Stimulated activated CD4-positive, alpha-beta T cell treated with anti-CD3 and anti-CD28 coated beads, TNF-alpha, amount 100 ng/mL, for 1 hour (primary cell): ENCODE results near the gene SIGLEC12.
"Not testable (repeated sequence)": the region's sequence is repeated elsewhere in the genome, so short reads cannot be mapped to it uniquely, and the experiment has no call there.

Experiments
- DNase-seq, 3 donors: peaks; one replicate each; pipeline ENCODE4 v3.0.0-alpha.2; 2020; ENCODE audit warnings: low read depth in 3 of 3, low spot score in 1 of 3

SIGLEC12 gene

GRCh38 chr19:51524666-51525264, 23.2 kb upstream of the SIGLEC12 start:
- no peak for DNase-seq

DNA sequence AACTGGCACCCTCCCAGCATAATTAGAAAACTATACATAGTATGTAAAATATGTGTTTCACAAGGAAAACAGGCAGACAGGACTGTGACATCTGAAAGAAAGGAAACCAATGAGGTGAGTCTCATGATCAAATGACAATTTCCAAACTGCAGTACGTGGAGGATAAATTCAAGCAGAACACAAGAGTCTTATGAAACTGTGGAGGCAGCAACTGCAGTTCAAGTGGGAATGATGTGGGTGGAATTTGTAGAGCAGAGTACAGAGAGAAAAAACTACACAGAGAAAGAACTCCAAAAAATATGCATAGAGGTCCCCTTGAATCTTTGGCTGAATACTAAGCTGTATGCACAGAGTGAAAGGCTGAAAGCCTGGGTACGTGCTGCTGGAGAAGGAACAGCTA, 20.2 kb upstream of the SIGLEC12 start:
- DNase-seq: no peak

DNA sequence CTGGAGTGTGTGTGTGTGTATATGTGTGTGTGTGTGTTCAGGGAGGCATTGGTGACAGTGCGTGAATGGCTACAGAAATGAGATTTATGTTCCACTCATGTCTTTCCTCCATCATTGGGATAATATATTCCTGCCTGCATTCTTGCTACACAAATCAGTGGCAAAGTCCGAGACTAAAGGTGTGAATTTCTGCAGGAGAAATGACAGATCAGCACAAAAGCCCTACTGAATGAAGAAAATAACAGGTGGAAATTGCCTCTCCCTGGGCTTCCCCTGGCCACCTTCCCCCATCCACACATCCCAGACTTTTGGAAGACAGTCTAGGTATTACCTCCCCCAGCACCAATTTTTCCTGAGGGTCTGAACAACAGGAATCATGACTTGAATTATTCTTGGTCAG, 19.8 kb upstream of the SIGLEC12 start:
- DNase-seq: no peak

GRCh38 chr19:51520728-51521127, 19.1 kb upstream of the SIGLEC12 start:
- no peak for DNase-seq

DNA sequence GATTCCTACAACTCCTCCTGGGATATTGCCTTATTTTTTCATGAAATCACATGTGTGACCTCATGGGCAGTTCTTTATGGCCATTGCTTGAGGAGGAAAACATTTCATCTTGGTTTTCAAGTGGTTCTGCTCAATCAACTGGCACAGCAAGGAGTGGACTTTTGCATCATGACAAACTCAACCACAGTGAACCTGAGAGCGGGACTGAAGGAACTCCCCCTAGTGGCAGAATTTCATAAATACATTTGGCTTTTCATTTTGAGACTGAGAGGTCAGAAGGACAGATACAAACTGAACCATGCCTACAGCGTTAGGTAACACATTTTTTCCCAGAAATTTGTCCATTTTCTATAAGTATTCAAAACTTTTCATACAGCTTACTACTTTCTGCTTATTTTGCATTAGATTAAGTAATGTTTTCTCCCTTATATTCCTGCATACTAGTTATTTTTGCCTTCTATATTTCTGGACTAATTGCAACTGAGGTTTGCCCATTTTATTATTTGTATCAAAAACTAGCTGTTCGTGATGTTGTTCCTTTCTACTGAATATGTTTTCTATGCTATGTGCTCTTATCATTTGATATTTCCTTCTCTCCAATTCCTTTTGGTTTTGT, 13.4 kb upstream of the SIGLEC12 start:
- DNase-seq: no peak

DNA sequence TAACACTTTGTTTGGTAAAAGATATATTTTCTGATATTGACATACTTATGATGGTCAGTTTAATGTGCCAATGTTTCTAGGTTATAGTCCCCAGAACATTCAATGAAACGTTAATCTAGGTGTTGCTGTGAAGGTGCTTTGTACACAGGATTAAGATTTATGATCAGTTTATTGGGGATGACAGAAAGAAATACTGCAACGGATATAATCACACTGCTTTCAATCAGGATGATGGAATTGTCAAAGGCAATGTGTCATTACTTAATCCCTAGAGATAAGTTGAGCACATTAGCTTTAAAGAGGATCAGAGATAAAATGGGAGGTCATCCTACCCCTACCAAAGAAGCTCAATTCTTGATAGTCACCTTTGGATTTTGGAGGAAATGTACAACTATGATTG, 12.4 kb upstream of the SIGLEC12 start:
- DNase-seq: no peak

GRCh38 chr19:51511353-51511752, 9.8 kb upstream of the SIGLEC12 start:
- no peak for DNase-seq

GRCh38 chr19:51509823-51510660, 8.4 kb upstream of the SIGLEC12 start:
- no peak for DNase-seq

- no peak for DNase-seq
Observed at GRCh38 chr19:51508059-51508733, 6.6 kb upstream of the SIGLEC12 start.

DNA sequence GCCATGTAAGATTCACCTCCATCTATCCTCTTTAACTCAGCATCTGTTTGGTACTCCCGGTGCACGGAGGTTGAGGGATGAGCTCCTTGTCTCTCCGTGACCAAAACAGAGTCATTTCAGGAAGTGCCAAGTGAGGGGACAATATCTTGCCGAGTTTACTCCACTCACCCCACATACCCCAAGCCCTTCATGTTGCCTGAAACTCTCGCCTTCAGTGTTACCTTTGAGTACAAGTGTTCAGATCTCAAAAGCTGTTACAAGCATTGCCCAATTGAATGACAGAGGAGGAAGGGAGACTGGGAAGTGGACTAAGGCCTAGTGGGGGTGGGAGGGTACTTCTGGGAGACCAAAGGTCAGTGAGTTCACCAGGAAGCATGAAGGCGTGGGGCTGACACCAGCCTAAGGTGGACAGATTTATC, 6.0 kb upstream of the SIGLEC12 start:
- no peak for DNase-seq

- DNase-seq: no peak
Observed at GRCh38 chr19:51507192-51507591, 5.6 kb upstream of the SIGLEC12 start.

DNA sequence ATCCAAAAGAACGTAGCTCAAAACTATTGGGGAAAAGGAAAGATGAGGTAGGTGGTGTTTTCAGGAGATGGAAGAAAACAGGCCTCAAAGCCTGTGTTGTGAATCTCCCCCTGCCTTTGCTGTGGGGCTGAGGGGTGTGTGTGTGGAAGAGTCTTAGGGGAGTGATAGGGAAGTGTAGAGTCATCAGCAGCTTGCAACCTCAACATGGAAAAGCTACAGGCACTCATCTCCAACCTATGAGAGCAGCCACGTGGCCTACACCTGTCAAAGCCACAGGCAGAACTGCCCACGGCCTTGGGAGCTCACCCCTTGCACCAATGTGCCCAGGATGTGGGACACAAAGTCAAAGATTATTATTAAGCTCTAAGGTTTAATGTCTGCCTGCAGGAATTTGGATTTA, 4.3 kb upstream of the SIGLEC12 start:
- DNase-seq: no peak

GRCh38 chr19:51503896-51504295, 2.3 kb upstream of the SIGLEC12 start:
- DNase-seq: no peak

- no peak for DNase-seq
Observed at GRCh38 chr19:51503286-51503817, 1.8 kb upstream of the SIGLEC12 start.

DNA sequence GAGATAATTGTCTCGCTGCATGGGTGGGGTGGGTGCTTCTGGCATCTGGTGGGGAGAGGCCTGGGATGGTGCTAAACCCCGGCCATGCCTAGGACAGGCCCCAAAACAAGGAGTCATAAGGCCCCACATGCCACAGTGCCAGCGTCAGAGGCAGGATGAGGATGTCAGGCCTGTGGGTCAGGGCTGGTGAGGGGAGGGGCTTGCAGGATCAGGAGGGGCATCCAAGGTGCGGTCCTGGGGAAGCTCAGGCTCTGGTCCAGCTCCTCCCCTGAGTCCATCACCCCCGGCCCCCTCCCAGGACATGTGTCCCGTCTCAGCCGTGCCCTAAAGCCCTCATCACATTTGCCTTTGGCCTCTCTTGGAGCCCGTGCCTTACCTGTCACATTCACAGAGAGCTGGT, 669 bp downstream of the SIGLEC12 start:
- DNase-seq: not testable (repeated sequence)

- no peak for DNase-seq
Observed at GRCh38 chr19:51497666-51498065, 3.9 kb downstream of the SIGLEC12 start.

GRCh38 chr19:51493776-51494175, 7.8 kb downstream of the SIGLEC12 start:
- DNase-seq: no peak

- DNase-seq: no peak
Observed at GRCh38 chr19:51491586-51491985, 10.0 kb downstream of the SIGLEC12 start.

- DNase-seq: no peak
Observed at GRCh38 chr19:51490676-51491075, 10.9 kb downstream of the SIGLEC12 start.

GRCh38 chr19:51489113-51489512, 12.5 kb downstream of the SIGLEC12 start:
- DNase-seq: no peak

- DNase-seq: no peak
Observed at GRCh38 chr19:51488491-51488890, 13.1 kb downstream of the SIGLEC12 start.
